Fibroblast of lung (primary cell): ENCODE results near the gene ICE2. TPM values are rescaled to one million over a fixed set of nuclear protein-coding genes. Genes with fewer than 3 reads are reported as not detected.

Experiments
- DNase-seq, 2 donors: peaks; one replicate each; pipeline versions ENCODE4 v3.0.0 to v3.0.0-alpha.2; 2010; ENCODE audit warnings: low read depth in 2 of 2
- H2AFZ ChIP-seq: 2 replicates; pipeline ENCODE4 v1.5.1; 2012; ENCODE audit warnings: low read length, control low read depth, inconsistent platforms
- H3K27ac ChIP-seq: 2 replicates; pipeline ENCODE4 v1.5.1; 2011; ENCODE audit warnings: low read length, control low read depth; ENCODE audit not compliant: insufficient read depth
- H3K27me3 ChIP-seq: 2 replicates; pipeline ENCODE4 v1.5.1; 2011; ENCODE audit warnings: mild to moderate bottlenecking, low read length; ENCODE audit not compliant: control insufficient read depth, insufficient read depth
- H3K36me3 ChIP-seq: 2 replicates; pipeline ENCODE4 v1.5.1; 2011; ENCODE audit warnings: low read length; ENCODE audit not compliant: control insufficient read depth, insufficient read depth
- H3K4me1 ChIP-seq: 2 replicates; pipeline ENCODE4 v1.5.1; 2011; ENCODE audit warnings: low read length; ENCODE audit not compliant: control insufficient read depth, insufficient read depth; ENCODE audit errors: extremely low read depth
- H3K4me2 ChIP-seq: 2 replicates; pipeline ENCODE4 v1.5.1; 2011; ENCODE audit warnings: low read length, control low read depth; ENCODE audit not compliant: insufficient read depth; ENCODE audit errors: extremely low read depth
- H3K4me3 ChIP-seq, 4 experiments: fragments of 200-600 bp in 1 of 4; sonication (generic) in 1 of 4; replicated peaks in 1 of 4; 2 replicates each; pipeline ENCODE4 v1.5.1; 2011 to 2016; ENCODE audit warnings: low read length in 4 of 4, low read depth in 3 of 4, mild to moderate bottlenecking in 3 of 4, control low read depth in 2 of 4, inconsistent platforms in 1 of 4, mixed read lengths in 1 of 4; ENCODE audit not compliant: insufficient read depth in 1 of 4; ENCODE audit errors: control extremely low read depth in 1 of 4
- H3K79me2 ChIP-seq: 2 replicates; pipeline ENCODE4 v1.5.1; 2012; ENCODE audit warnings: mild to moderate bottlenecking, low read length, inconsistent platforms; ENCODE audit not compliant: control insufficient read depth, insufficient read depth
- H3K9ac ChIP-seq: 2 replicates; pipeline ENCODE4 v1.5.1; 2011; ENCODE audit warnings: mild to moderate bottlenecking, low read length, control low read depth; ENCODE audit not compliant: insufficient read depth
- H3K9me3 ChIP-seq: 2 replicates; pipeline ENCODE4 v1.5.1; 2012; ENCODE audit warnings: low read depth, low read length; ENCODE audit not compliant: control insufficient read depth, insufficient read depth
- H4K20me1 ChIP-seq: 2 replicates; pipeline ENCODE4 v1.5.1; 2011; ENCODE audit warnings: low read length; ENCODE audit not compliant: control insufficient read depth, insufficient read depth; ENCODE audit errors: extremely low read depth
- CTCF ChIP-seq, 2 donors: IDR thresholded peaks in 1 of 2; conservative IDR thresholded peaks in 1 of 2; 1 replicate in 1 of 2; 2 replicates in 1 of 2; pipeline ENCODE4 v1.5.1; 2011 to 2012; ENCODE audit warnings: low read length in 2 of 2, control low read depth in 1 of 2, inconsistent platforms in 1 of 2, low read depth in 1 of 2, mild to moderate bottlenecking in 1 of 2
- EZH2 ChIP-seq: IDR thresholded peaks from 2 replicates; pipeline ENCODE4 v1.5.1; 2012; ENCODE audit warnings: low read length, control low read depth, mild to moderate bottlenecking; ENCODE audit errors: missing control alignments
- polyA plus RNA-seq, 2 donors: library from polyadenylated mRNA; depleted of rRNA in 1 of 2; stranded (reverse) in 1 of 2; unstranded in 1 of 2; fragments of >200 nt; gene quantifications; 2 replicates each; pipeline ENCODE4 v1.2.1, GENCODE V29; 2011 to 2012; ENCODE audit warnings: missing spikeins in 1 of 2
- total RNA-seq: library from RNA; depleted of rRNA; stranded (reverse); fragments of >200 nt; gene quantifications from 2 replicates; pipeline ENCODE4 v1.2.1, GENCODE V29; 2014

The ICE2 gene
- total and polyA plus RNA-seq, 2 donors (not counting 1 experiment from before 2014, with no cell fraction given), result 22.3 to 38.6 TPM

- no peak overlapping the region for H3K9ac ChIP-seq
- H3K4me1 ChIP-seq, result peaks cover 29% of the 10 kb centered on the region
- TF ChIP-seq CTCF (conservative IDR thresholded peaks at IDR 0.05 in 1 of 2, IDR thresholded peaks at IDR 0.05 in 1 of 2; ENCODE audit: low read depth in 1 of 2, low read length in 2 of 2), result no peak
- no peak for TF ChIP-seq EZH2
- peak overlapping the region; percentile 71 for H3K4me2 ChIP-seq
- peak in 1 of 2 donors; percentile 88 for DNase-seq
- peaks cover 5% of the 10 kb centered on the region for H3K36me3 ChIP-seq
- H3K9me3 ChIP-seq, result no peaks in the 10 kb centered on the region
- H3K27me3 ChIP-seq, result no peaks in the 10 kb centered on the region
- no peak overlapping the region for H2AFZ ChIP-seq
- H3K4me3 ChIP-seq, result peak overlapping the region in 1 of 4 experiments; percentile 94
- peak overlapping the region; percentile 97 for H3K27ac ChIP-seq
- no peaks in the 10 kb centered on the region for H4K20me1 ChIP-seq
- peaks cover 29% of the 10 kb centered on the region for H3K79me2 ChIP-seq
Observed at GRCh38 chr15:60399931-60400330, 79.0 kb downstream of the ICE2 start.

- H3K4me2 ChIP-seq, result peak overlapping the region; percentile 71
- H3K27me3 ChIP-seq, result no peaks in the 10 kb centered on the region
- H3K4me3 ChIP-seq, result peak overlapping the region; percentile 20 to 94 (median 40)
- DNase-seq, result no peak
- H3K9me3 ChIP-seq, result no peaks in the 10 kb centered on the region
- no peaks in the 10 kb centered on the region for H4K20me1 ChIP-seq
- peak overlapping the region; percentile 97 for H3K27ac ChIP-seq
- H3K4me1 ChIP-seq, result peaks cover 34% of the 10 kb centered on the region
- H3K9ac ChIP-seq, result peak overlapping the region; percentile 26
- H2AFZ ChIP-seq, result peak overlapping the region; percentile 3
- peaks cover 5% of the 10 kb centered on the region for H3K36me3 ChIP-seq
- TF ChIP-seq EZH2, result no peak
- TF ChIP-seq CTCF (conservative IDR thresholded peaks at IDR 0.05 in 1 of 2, IDR thresholded peaks at IDR 0.05 in 1 of 2; ENCODE audit: low read depth in 1 of 2, low read length in 2 of 2), result no peak
- H3K79me2 ChIP-seq, result peaks cover 34% of the 10 kb centered on the region
Observed at GRCh38 chr15:60399246-60399915, 79.6 kb downstream of the ICE2 start.

- Histone ChIP-seq H3K4me3 (peak within 1 kb of the TSS; percentile 70 to 94 (median 86)), H3K27me3 (no peaks in the 10 kb centered on the region), H3K36me3 (peaks cover 5% of the 10 kb centered on the region), H3K9ac (peak within 1 kb of the TSS; percentile 98), H2AFZ (no peak within 1 kb of the TSS), H3K79me2 (peaks cover 47% of the 10 kb centered on the region), H3K27ac (peak within 1 kb of the TSS; percentile 99), H3K9me3 (no peaks in the 10 kb centered on the region), H3K4me2 (peak within 1 kb of the TSS; percentile 88), H3K4me1 (peaks cover 45% of the 10 kb centered on the region), H4K20me1 (no peaks in the 10 kb centered on the region)
- TF ChIP-seq EZH2, result no peak
- DNase-seq, result peak; percentile 89 to 91
Observed at GRCh38 chr15:60397772-60398445, 81.0 kb downstream of the ICE2 start, which contains the start of gene ANXA2. Gene ANXA2, minus strand, starts transcription at chr15:60397986. Its CDS starts 11,911 bp downstream, at chr15:60386075.
